HCT116 (cell line): ENCODE data around the gene RBFOX2. TPM values are rescaled to one million over a fixed set of nuclear protein-coding genes. Genes with fewer than 3 reads are reported as not detected.

Experiments
- ATAC-seq: fragments of 200-7000 bp; cut with Tn5 transposase; 2 replicates; pipeline ENCODE4 v1.9.1; 2020; ENCODE audit warnings: mild to moderate bottlenecking, moderate library complexity
- BruUV-seq: library from RNA; stranded (reverse); fragments of 400-500 nt; replicated peaks from 2 replicates; lab custom pipeline; 2021; lab: Mats Ljungman, UMichigan
- CTCF ChIA-PET: fragments of 300-600 bp; sonication (Branson Sonifier 250); formaldehyde crosslinking; loops from one replicate; lab custom pipeline; 2021; ENCODE audit warnings: antibody characterized with exemption; lab: Charles Lee
- POLR2A ChIA-PET: fragments of 300-600, 350-600 bp; sonication (Branson Sonifier 250); formaldehyde crosslinking; loops from one replicate; lab custom pipeline; 2021; ENCODE audit warnings: antibody characterized with exemption; lab: Charles Lee
- RAD21 ChIA-PET, 2 experiments: fragments of 300-600 bp; sonication (Branson Sonifier 250); formaldehyde crosslinking; loops; one replicate each; lab custom pipeline; 2023; ENCODE audit warnings: low total read pairs in 2 of 2; ENCODE audit not compliant: uncharacterized antibody in 2 of 2, unreplicated experiment in 2 of 2, low non-redundant PET in 1 of 2; lab: Charles Lee
- DNase-seq: peaks from one replicate; pipeline ENCODE4 v3.0.0-alpha.2; 2010; ENCODE audit warnings: low read depth, low spot score
- H2AFZ ChIP-seq: fragments of 200-600 bp; shearing (Covaris generic), sonication (generic); 2 replicates; pipeline ENCODE4 v1.6.1; 2017; ENCODE audit warnings: low read depth, mixed run types, mixed read lengths, antibody characterized with exemption, low read length; ENCODE audit not compliant: poor library complexity, severe bottlenecking
- H3K27ac ChIP-seq: 2 replicates; pipeline ENCODE4 v1.5.1; 2012; ENCODE audit warnings: low read depth, low read length
- H3K27me3 ChIP-seq: fragments of 200-600 bp; sonication (generic); 2 replicates; pipeline ENCODE4 v1.6.1; 2016; ENCODE audit warnings: mixed run types, low read length, mixed read lengths; ENCODE audit not compliant: insufficient read depth
- H3K36me3 ChIP-seq, 2 experiments: fragments of 200-500 bp in 1 of 2; fragments of 200-600 bp in 1 of 2; sonication (Bioruptor generic) in 1 of 2; sonication (generic) in 1 of 2; 2 replicates each; pipeline versions ENCODE4 v1.5.1 to v1.6.1; 2014 to 2016; ENCODE audit warnings: low read length in 2 of 2, inconsistent platforms in 1 of 2, mixed read lengths in 1 of 2, mixed run types in 1 of 2; ENCODE audit not compliant: insufficient read depth in 2 of 2, control insufficient read depth in 1 of 2
- H3K4me1 ChIP-seq, 2 experiments: fragments of 200-600 bp in 1 of 2; sonication (generic) in 1 of 2; 2 replicates each; pipeline versions ENCODE4 v1.5.1 to v1.6.1; 2012 to 2017; ENCODE audit warnings: low read length in 2 of 2, inconsistent platforms in 1 of 2, mild to moderate bottlenecking in 1 of 2, mixed read lengths in 1 of 2, mixed run types in 1 of 2, moderate library complexity in 1 of 2; ENCODE audit not compliant: insufficient read depth in 2 of 2, control insufficient read depth in 1 of 2
- H3K4me2 ChIP-seq: fragments of 200-600 bp; sonication (generic); 2 replicates; pipeline ENCODE4 v1.6.1; 2017; ENCODE audit warnings: mixed run types, low read length, mixed read lengths
- H3K4me3 ChIP-seq, 2 experiments: fragments of 200-600 bp in 1 of 2; sonication (generic) in 1 of 2; replicated peaks in 1 of 2; 2 replicates each; pipeline ENCODE4 v1.5.1; 2011 to 2016; ENCODE audit warnings: low read length in 2 of 2, control low read depth in 1 of 2, low read depth in 1 of 2, mild to moderate bottlenecking in 1 of 2, mixed read lengths in 1 of 2, mixed run types in 1 of 2
- H3K79me2 ChIP-seq: fragments of 200-600 bp; sonication (generic); 2 replicates; pipeline ENCODE4 v1.6.1; 2017; ENCODE audit warnings: mild to moderate bottlenecking, mixed run types, low read length, moderate library complexity, mixed read lengths; ENCODE audit not compliant: insufficient read depth
- H3K9ac ChIP-seq: fragments of 200-600 bp; sonication (generic); 2 replicates; pipeline ENCODE4 v1.6.1; 2016; ENCODE audit warnings: low read length, mixed read lengths
- H3K9me2 ChIP-seq: fragments of 200-600 bp; sonication (generic), shearing (Covaris generic); 2 replicates; pipeline ENCODE4 v1.6.1; 2017; ENCODE audit warnings: mixed run types, mild to moderate bottlenecking, moderate library complexity; ENCODE audit not compliant: insufficient read depth
- H3K9me3 ChIP-seq, 2 experiments: fragments of 200-500 bp in 1 of 2; fragments of 200-600 bp in 1 of 2; sonication (Bioruptor generic) in 1 of 2; sonication (generic) in 1 of 2; 2 replicates each; pipeline ENCODE4 v1.6.1; 2014 to 2017; ENCODE audit warnings: low read length in 2 of 2, mixed read lengths in 2 of 2, inconsistent platforms in 1 of 2, low read depth in 1 of 2, mild to moderate bottlenecking in 1 of 2, mixed run types in 1 of 2, moderate library complexity in 1 of 2; ENCODE audit not compliant: control insufficient read depth in 1 of 2, insufficient read depth in 1 of 2
- H4K20me1 ChIP-seq: fragments of 200-600 bp; sonication (generic), shearing (Covaris generic); 2 replicates; pipeline ENCODE4 v1.6.1; 2017; ENCODE audit warnings: mixed run types, mild to moderate bottlenecking, moderate library complexity; ENCODE audit not compliant: insufficient read depth
- CBX3 ChIP-seq: IDR thresholded peaks from 2 replicates; pipeline ENCODE4 v1.6.1; 2012; ENCODE audit warnings: low read depth
- CEBPB ChIP-seq: IDR thresholded peaks from 2 replicates; pipeline ENCODE4 v1.6.1; 2012; ENCODE audit warnings: low read depth
- CTCF ChIP-seq, 3 experiments: fragments of 200-600 bp in 1 of 3; sonication (generic) in 1 of 3; IDR thresholded peaks in 2 of 3; conservative IDR thresholded peaks in 1 of 3; 2 replicates each; pipeline ENCODE4 v1.5.1; 2012 to 2017; ENCODE audit warnings: low read depth in 2 of 3, low read length in 2 of 3, antibody characterized with exemption in 1 of 3, borderline replicate concordance in 1 of 3, control low read depth in 1 of 3, mild to moderate bottlenecking in 1 of 3, mixed read lengths in 1 of 3, mixed run types in 1 of 3, moderate library complexity in 1 of 3; ENCODE audit not compliant: insufficient read depth in 1 of 3
- EGR1 ChIP-seq: IDR thresholded peaks from 2 replicates; pipeline ENCODE4 v1.6.1; 2012; ENCODE audit warnings: low read depth
- ELF1 ChIP-seq: IDR thresholded peaks from 2 replicates; pipeline ENCODE4 v1.6.1; 2012; ENCODE audit warnings: low read depth, borderline replicate concordance
- EZH2phosphoT487 ChIP-seq: fragments of 200-600 bp; IDR thresholded peaks from 2 replicates; pipeline ENCODE4 v1.6.1; 2018; ENCODE audit warnings: antibody characterized with exemption, borderline replicate concordance
- JUND ChIP-seq: IDR thresholded peaks from 2 replicates; pipeline ENCODE4 v1.6.1; 2012
- POLR2A ChIP-seq: IDR thresholded peaks from 2 replicates; pipeline ENCODE4 v1.7.0; 2011; ENCODE audit warnings: borderline replicate concordance; ENCODE audit not compliant: insufficient read depth, insufficient read length; ENCODE audit errors: extremely low read depth
- POLR2AphosphoS5 ChIP-seq: IDR thresholded peaks from 2 replicates; pipeline ENCODE4 v1.6.1; 2011; ENCODE audit warnings: mild to moderate bottlenecking, low read depth, low read length, moderate library complexity
- RAD21 ChIP-seq: IDR thresholded peaks from 2 replicates; pipeline ENCODE4 v1.6.1; 2012; ENCODE audit warnings: low read depth, mild to moderate bottlenecking
- REST ChIP-seq: IDR thresholded peaks from 2 replicates; pipeline ENCODE4 v1.6.1; 2012; ENCODE audit warnings: low read depth
- SIN3A ChIP-seq: IDR thresholded peaks from 2 replicates; pipeline ENCODE4 v1.6.1; 2012; ENCODE audit warnings: low read depth
- SP1 ChIP-seq: IDR thresholded peaks from 2 replicates; pipeline ENCODE4 v1.6.1; 2012; ENCODE audit warnings: low read depth
- SRF ChIP-seq: IDR thresholded peaks from 2 replicates; pipeline ENCODE4 v1.6.1; 2012; ENCODE audit warnings: low read depth
- YY1 ChIP-seq: IDR thresholded peaks from 2 replicates; pipeline ENCODE4 v1.6.1; 2011; ENCODE audit warnings: low read length, low read depth, moderate library complexity, mild to moderate bottlenecking; ENCODE audit not compliant: insufficient replicate concordance; ENCODE audit errors: extremely low read depth
- ZFX ChIP-seq: fragments of 450-650 bp; IDR thresholded peaks from 2 replicates; pipeline ENCODE4 v1.6.1; 2017
- ZNF274 ChIP-seq: fragments of 200-500 bp; sonication (Bioruptor generic); IDR thresholded peaks from 2 replicates; pipeline ENCODE4 v1.6.1; 2014; ENCODE audit warnings: mild to moderate bottlenecking, low read depth, low read length, inconsistent platforms
- intact Hi-C: fragments of 100-400 bp; cut with micrococcal nuclease; formaldehyde crosslinking; loops from 2 replicates; pipeline ENCODE4 v1.10.0; 2022
- total RNA-seq: library from RNA; stranded (reverse); gene quantifications from one replicate; pipeline ENCODE4 v1.2.1, GENCODE V29; 2021; ENCODE audit not compliant: unreplicated experiment
- TF ChIP-seq, protein P1 (sequence below): IDR thresholded peaks from 2 replicates; pipeline ENCODE4 v1.6.1; 2012
- TF ChIP-seq, protein P2 (sequence below): IDR thresholded peaks from 2 replicates; pipeline ENCODE4 v1.6.1; 2012

RBFOX2 gene
- total RNA-seq, 1 experiment from 2014 or later: 83.9 TPM

DNA sequence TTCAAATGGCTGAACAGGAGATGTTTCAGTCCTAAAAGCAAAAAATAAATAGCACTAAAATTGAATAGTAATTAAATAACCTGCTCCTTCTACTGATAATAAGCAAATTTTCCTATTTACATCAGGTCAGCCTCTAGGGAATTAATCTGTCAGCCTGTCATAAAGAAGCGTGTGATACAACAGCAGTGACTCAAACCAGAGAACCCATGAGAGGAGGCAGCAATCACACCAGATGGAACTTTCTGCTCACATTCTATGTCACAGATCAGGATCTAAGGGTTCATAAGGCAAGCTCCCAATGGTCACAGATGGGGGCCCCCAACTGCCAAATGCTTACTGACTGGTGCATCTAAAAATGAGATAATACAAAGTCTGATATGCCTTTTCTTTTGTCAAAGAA, 41.1 kb downstream of the RBFOX2 start (continued):
- TF ChIP-seq REST: no peak
- TF ChIP-seq ZNF274: no peak
- TF ChIP-seq, all 23 proteins: peak for 0

GRCh38 chr22:35986088-35986487, 42.5 kb downstream of the RBFOX2 start:
- Histone ChIP-seq H3K9me3 (no peaks in the 10 kb centered on the region), H3K27me3 (no peaks in the 10 kb centered on the region), H3K9ac (no peak overlapping the region), H2AFZ (no peak overlapping the region), H4K20me1 (peaks cover 4% of the 10 kb centered on the region; the same call in 1 of the 2 replicates), H3K36me3 (no peaks in the 10 kb centered on the region), H3K4me3 (no peak overlapping the region), H3K4me1 (no peaks in the 10 kb centered on the region), H3K79me2 (peaks cover 61% of the 10 kb centered on the region), H3K4me2 (no peak overlapping the region), H3K27ac (no peak overlapping the region), H3K9me2 (no peaks in the 10 kb centered on the region)
- no peak for TF ChIP-seq SP1
- no peak for TF ChIP-seq POLR2AphosphoS5
- TF ChIP-seq, protein P1, sequence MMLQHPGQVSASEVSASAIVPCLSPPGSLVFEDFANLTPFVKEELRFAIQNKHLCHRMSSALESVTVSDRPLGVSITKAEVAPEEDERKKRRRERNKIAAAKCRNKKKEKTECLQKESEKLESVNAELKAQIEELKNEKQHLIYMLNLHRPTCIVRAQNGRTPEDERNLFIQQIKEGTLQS: no peak
- TF ChIP-seq, protein P2, sequence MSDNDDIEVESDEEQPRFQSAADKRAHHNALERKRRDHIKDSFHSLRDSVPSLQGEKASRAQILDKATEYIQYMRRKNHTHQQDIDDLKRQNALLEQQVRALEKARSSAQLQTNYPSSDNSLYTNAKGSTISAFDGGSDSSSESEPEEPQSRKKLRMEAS: no peak
- TF ChIP-seq SRF: no peak
- no peak for TF ChIP-seq RAD21
- no peak for TF ChIP-seq JUND
- no peak for TF ChIP-seq ZFX
- no peak for TF ChIP-seq CTCF (IDR thresholded peaks at IDR 0.05 in 2 of 3, conservative IDR thresholded peaks at IDR 0.05 in 1 of 3; ENCODE audit: borderline replicate concordance in 1 of 3, insufficient read depth in 1 of 3, low read depth in 2 of 3, low read length in 2 of 3)
- TF ChIP-seq ELF1: no peak
- no peak for TF ChIP-seq YY1
- no peak for TF ChIP-seq POLR2A
- TF ChIP-seq EZH2phosphoT487: no peak
- TF ChIP-seq ZNF274: no peak
- no peak for TF ChIP-seq CBX3
- no peak for TF ChIP-seq CEBPB
- TF ChIP-seq EGR1: no peak
- TF ChIP-seq SIN3A: no peak
- intact Hi-C loops: no loop called here
- ChIA-PET CTCF (no interaction called here), POLR2A (no interaction called here), RAD21 (no interaction called here)
- no TSS peak for BruUV-seq
- ATAC-seq (no peak), DNase-seq (no peak)
